Uterus (tissue), 2 donors: ENCODE measurements around the gene CLEC4M.

ENCODE experiments used
- CTCF ChIP-seq, 4 experiments: fragments of 200-600 bp in 2 of 4; fragments of 450-650 bp in 2 of 4; sonication (generic) in 2 of 4; IDR thresholded peaks; one replicate each; pipeline ENCODE4 v1.5.1; 2016 to 2019; ENCODE audit warnings: antibody characterized with exemption in 4 of 4, mild to moderate bottlenecking in 2 of 4, moderate library complexity in 1 of 4
- POLR2A ChIP-seq, 2 donors: fragments of 450-650 bp; IDR thresholded peaks; one replicate each; pipeline ENCODE4 v1.6.1; 2016; ENCODE audit warnings: antibody characterized with exemption in 2 of 2, mild to moderate bottlenecking in 1 of 2, moderate library complexity in 1 of 2

- TF ChIP-seq CTCF (IDR thresholded peaks at IDR 0.05): no peak
- TF ChIP-seq POLR2A (IDR thresholded peaks at IDR 0.05): no peak
Observed at GRCh38 chr19:7787141-7787540, 24.1 kb downstream of the CLEC4M start.
